HEK293 (cell line): ENCODE results near the gene SNRNP70.

ENCODE experiments used
- CTCF ChIA-PET: fragments of 350-600 bp; formaldehyde crosslinking; extraction: SDS; loops from one replicate; lab custom pipeline; 2021; ENCODE audit warnings: antibody characterized with exemption; lab: Yijun Ruan, JAX
- POLR2A ChIA-PET: fragments of 300-600 bp; formaldehyde crosslinking; extraction: SDS; loops from one replicate; lab custom pipeline; 2020; ENCODE audit warnings: antibody characterized with exemption, inconsistent platforms; lab: Yijun Ruan, JAX
- H3K27ac ChIP-seq: fragments of 200-500 bp; sonication (Bioruptor generic); 2 replicates; pipeline ENCODE4 v1.5.1; 2014; ENCODE audit warnings: low read depth, low read length, control low read depth, inconsistent platforms; ENCODE audit errors: extremely low read depth
- H3K36me3 ChIP-seq, 2 experiments: fragments of 200-500 bp in 1 of 2; sonication (Bioruptor generic) in 1 of 2; 1 replicate in 1 of 2; 2 replicates in 1 of 2; pipeline ENCODE4 v1.5.1; 2014 to 2017; ENCODE audit warnings: inconsistent platforms in 2 of 2, low read length in 2 of 2; ENCODE audit not compliant: control insufficient read depth in 2 of 2, insufficient read depth in 1 of 2
- H3K4me1 ChIP-seq: fragments of 200-500 bp; sonication (Bioruptor generic); 2 replicates; pipeline ENCODE4 v1.5.1; 2014; ENCODE audit warnings: mild to moderate bottlenecking, low read length, inconsistent platforms; ENCODE audit not compliant: control insufficient read depth, insufficient read depth
- H3K4me3 ChIP-seq: 2 replicates; pipeline ENCODE4 v1.5.1; 2011; ENCODE audit warnings: low read depth, mild to moderate bottlenecking, control low read depth, low read length, moderate library complexity
- H3K9me3 ChIP-seq: fragments of 200-500 bp; sonication (Bioruptor generic); 2 replicates; pipeline ENCODE4 v1.5.1; 2014; ENCODE audit warnings: low read depth, low read length, inconsistent platforms; ENCODE audit not compliant: control insufficient read depth, insufficient read depth
- BCL6B ChIP-seq: fragments of 450-650 bp; formaldehyde crosslinking; IDR thresholded peaks from 2 replicates; pipeline ENCODE4 v1.5.1; 2017; ENCODE audit warnings: missing biosample characterization, missing genetic modification characterization
- CTCF ChIP-seq: fragments of 450-650 bp; formaldehyde crosslinking; IDR thresholded peaks from 2 replicates; pipeline ENCODE4 v1.5.1; 2016; ENCODE audit warnings: missing biosample characterization, missing genetic modification characterization
- INSM2 ChIP-seq: fragments of 450-650 bp; formaldehyde crosslinking; IDR thresholded peaks from 2 replicates; pipeline ENCODE4 v1.5.1; 2016; ENCODE audit warnings: missing biosample characterization, missing genetic modification characterization
- KLF8 ChIP-seq: fragments of 450-650 bp; formaldehyde crosslinking; IDR thresholded peaks from 2 replicates; pipeline ENCODE4 v1.5.1; 2016; ENCODE audit warnings: missing biosample characterization, missing genetic modification characterization
- KLF9 ChIP-seq: fragments of 450-650 bp; formaldehyde crosslinking; IDR thresholded peaks from 2 replicates; pipeline ENCODE4 v1.5.1; 2016; ENCODE audit warnings: missing biosample characterization, missing genetic modification characterization, low read depth
- OVOL3 ChIP-seq: fragments of 450-650 bp; formaldehyde crosslinking; IDR thresholded peaks from 2 replicates; pipeline ENCODE4 v1.5.1; 2016; ENCODE audit warnings: missing biosample characterization, missing genetic modification characterization
- RBAK ChIP-seq: fragments of 450-650 bp; formaldehyde crosslinking; IDR thresholded peaks from 2 replicates; pipeline ENCODE4 v1.5.1; 2016; ENCODE audit warnings: missing biosample characterization, missing genetic modification characterization
- SCRT1 ChIP-seq: fragments of 450-650 bp; formaldehyde crosslinking; IDR thresholded peaks from 2 replicates; pipeline ENCODE4 v1.5.1; 2016; ENCODE audit warnings: missing biosample characterization, missing genetic modification characterization, borderline replicate concordance
- SP3 ChIP-seq: fragments of 450-650 bp; formaldehyde crosslinking; IDR thresholded peaks from 2 replicates; pipeline ENCODE4 v1.5.1; 2016; ENCODE audit warnings: missing biosample characterization, missing genetic modification characterization
- ZBTB1 ChIP-seq: fragments of 450-650 bp; formaldehyde crosslinking; IDR thresholded peaks from 2 replicates; pipeline ENCODE4 v1.5.1; 2016; ENCODE audit warnings: missing biosample characterization, missing genetic modification characterization
- ZBTB17 ChIP-seq: fragments of 450-650 bp; formaldehyde crosslinking; IDR thresholded peaks from 2 replicates; pipeline ENCODE4 v1.5.1; 2016; ENCODE audit warnings: missing biosample characterization, missing genetic modification characterization
- ZBTB20 ChIP-seq: fragments of 450-650 bp; formaldehyde crosslinking; IDR thresholded peaks from 2 replicates; pipeline ENCODE4 v1.5.1; 2016; ENCODE audit warnings: missing biosample characterization, missing genetic modification characterization
- ZBTB48 ChIP-seq: fragments of 450-650 bp; formaldehyde crosslinking; IDR thresholded peaks from 2 replicates; pipeline ENCODE4 v1.5.1; 2016; ENCODE audit warnings: missing biosample characterization, missing genetic modification characterization
- ZBTB7A ChIP-seq: fragments of 450-650 bp; formaldehyde crosslinking; IDR thresholded peaks from 2 replicates; pipeline ENCODE4 v1.5.1; 2016; ENCODE audit warnings: low read depth, missing biosample characterization, missing genetic modification characterization
- ZNF133 ChIP-seq: fragments of 450-650 bp; formaldehyde crosslinking; IDR thresholded peaks from 2 replicates; pipeline ENCODE4 v1.5.1; 2016; ENCODE audit warnings: missing biosample characterization, missing genetic modification characterization
- ZNF18 ChIP-seq: fragments of 450-650 bp; formaldehyde crosslinking; IDR thresholded peaks from 2 replicates; pipeline ENCODE4 v1.5.1; 2016; ENCODE audit warnings: missing biosample characterization, missing genetic modification characterization
- ZNF184 ChIP-seq: fragments of 450-650 bp; IDR thresholded peaks from 2 replicates; pipeline ENCODE4 v1.5.1; 2018; ENCODE audit warnings: missing biosample characterization, mild to moderate bottlenecking, missing genetic modification characterization
- ZNF274 ChIP-seq, 2 experiments: fragments of 200-500 bp in 1 of 2; fragments of 450-650 bp in 1 of 2; sonication (Bioruptor generic) in 1 of 2; formaldehyde crosslinking in 1 of 2; IDR thresholded peaks; 2 replicates each; pipeline versions ENCODE4 v1.5.1 to v1.6.1; 2014 to 2016; ENCODE audit warnings: borderline replicate concordance in 1 of 2, inconsistent platforms in 1 of 2, low read length in 1 of 2, missing biosample characterization in 1 of 2, missing genetic modification characterization in 1 of 2
- ZNF350 ChIP-seq: fragments of 450-650 bp; formaldehyde crosslinking; IDR thresholded peaks from 2 replicates; pipeline ENCODE4 v1.5.0; 2017; ENCODE audit warnings: missing biosample characterization, mild to moderate bottlenecking, missing genetic modification characterization
- ZNF404 ChIP-seq: fragments of 450-650 bp; formaldehyde crosslinking; IDR thresholded peaks from 2 replicates; pipeline ENCODE4 v1.5.1; 2017; ENCODE audit warnings: missing biosample characterization, missing genetic modification characterization
- ZNF514 ChIP-seq: fragments of 450-650 bp; formaldehyde crosslinking; IDR thresholded peaks from 2 replicates; pipeline ENCODE4 v1.5.1; 2016; ENCODE audit warnings: missing biosample characterization, missing genetic modification characterization
- ZNF561 ChIP-seq: fragments of 450-650 bp; IDR thresholded peaks from 2 replicates; pipeline ENCODE4 v1.5.1; 2018; ENCODE audit warnings: missing biosample characterization, missing genetic modification characterization, borderline replicate concordance
- ZNF600 ChIP-seq: fragments of 450-650 bp; formaldehyde crosslinking; IDR thresholded peaks from 2 replicates; pipeline ENCODE4 v1.5.1; 2016; ENCODE audit warnings: missing biosample characterization, missing genetic modification characterization
- ZNF664 ChIP-seq: fragments of 450-650 bp; formaldehyde crosslinking; IDR thresholded peaks from 2 replicates; pipeline ENCODE4 v1.5.1; 2016; ENCODE audit warnings: missing biosample characterization, missing genetic modification characterization
- ZXDB ChIP-seq: fragments of 450-650 bp; formaldehyde crosslinking; IDR thresholded peaks from 2 replicates; pipeline ENCODE4 v1.5.1; 2016; ENCODE audit warnings: missing biosample characterization, missing genetic modification characterization
- TF ChIP-seq, protein P1 (sequence below): fragments of 450-650 bp; formaldehyde crosslinking; IDR thresholded peaks from 2 replicates; pipeline ENCODE4 v1.5.1; 2016; ENCODE audit warnings: missing biosample characterization, missing genetic modification characterization, low read depth
- TF ChIP-seq, protein P2 (sequence below): fragments of 450-650 bp; formaldehyde crosslinking; IDR thresholded peaks from 2 replicates; pipeline ENCODE4 v1.5.1; 2017; ENCODE audit warnings: missing biosample characterization, missing genetic modification characterization

The SNRNP70 gene

GRCh38 chr19:49151267-49152118 lies 66.2 kb downstream of the SNRNP70 start:
- Histone ChIP-seq H3K36me3 (no peaks in the 10 kb centered on the region), H3K27ac (no peak overlapping the region), H3K4me1 (peaks cover 6% of the 10 kb centered on the region), H3K9me3 (no peaks in the 10 kb centered on the region), H3K4me3 (no peak overlapping the region)
- CTCF ChIA-PET: interaction anchor here (0.7 to 1.7 kb wide), 3 partner anchors 47 to 57 kb away, joined by 5 to 7 read pairs (median 5); no protein-coding TSS in a partner anchor
- POLR2A ChIA-PET: interaction anchor here (1.2 to 3.8 kb wide), 5 partner anchors 11 to 37 kb away, joined by 3 to 27 read pairs (median 17); partner anchors contain the start of gene LIN7B
- TF ChIP-seq ZXDB (no peak; the same call in 1 of the 2 replicates), ZNF514 (tag by site-specific recombination) (no peak), ZNF664 (tag by site-specific recombination) (0 out of 2 replicates have a peak, but pooled peaks have one; percentile 32), BCL6B (no peak), ZBTB17 (tag by site-specific recombination) (peak; percentile 69), SP3 (tag by site-specific recombination) (peak; percentile 95), SCRT1 (no peak), ZNF600 (no peak), ZNF133 (tag by site-specific recombination) (no peak), ZBTB48 (0 out of 2 replicates have a peak, but pooled peaks have one; percentile 17), ZNF561 (tag by site-specific recombination) (0 out of 2 replicates have a peak, but pooled peaks have one; percentile 41), INSM2 (tag by site-specific recombination) (no peak), ZNF274 (IDR thresholded peaks at IDR 0.05; ENCODE audit: low read length) (no peak), ZNF274 (tag by site-specific recombination; IDR thresholded peaks at IDR 0.05; ENCODE audit: borderline replicate concordance) (no peak), RBAK (tag by site-specific recombination) (no peak), KLF8 (tag by site-specific recombination) (peak; percentile 86), ZBTB1 (no peak), CTCF (tag by site-specific recombination) (no peak), ZNF184 (tag by site-specific recombination) (no peak), ZNF350 (no peak), ZBTB20 (tag by site-specific recombination) (peak; percentile 63), KLF9 (tag by site-specific recombination) (peak; percentile 98), ZBTB7A (0 out of 2 replicates have a peak, but pooled peaks have one; percentile 64), ZNF18 (tag by site-specific recombination) (no peak), ZNF404 (tag by site-specific recombination) (no peak), OVOL3 (tag by site-specific recombination) (no peak)
- TF ChIP-seq, protein P1, sequence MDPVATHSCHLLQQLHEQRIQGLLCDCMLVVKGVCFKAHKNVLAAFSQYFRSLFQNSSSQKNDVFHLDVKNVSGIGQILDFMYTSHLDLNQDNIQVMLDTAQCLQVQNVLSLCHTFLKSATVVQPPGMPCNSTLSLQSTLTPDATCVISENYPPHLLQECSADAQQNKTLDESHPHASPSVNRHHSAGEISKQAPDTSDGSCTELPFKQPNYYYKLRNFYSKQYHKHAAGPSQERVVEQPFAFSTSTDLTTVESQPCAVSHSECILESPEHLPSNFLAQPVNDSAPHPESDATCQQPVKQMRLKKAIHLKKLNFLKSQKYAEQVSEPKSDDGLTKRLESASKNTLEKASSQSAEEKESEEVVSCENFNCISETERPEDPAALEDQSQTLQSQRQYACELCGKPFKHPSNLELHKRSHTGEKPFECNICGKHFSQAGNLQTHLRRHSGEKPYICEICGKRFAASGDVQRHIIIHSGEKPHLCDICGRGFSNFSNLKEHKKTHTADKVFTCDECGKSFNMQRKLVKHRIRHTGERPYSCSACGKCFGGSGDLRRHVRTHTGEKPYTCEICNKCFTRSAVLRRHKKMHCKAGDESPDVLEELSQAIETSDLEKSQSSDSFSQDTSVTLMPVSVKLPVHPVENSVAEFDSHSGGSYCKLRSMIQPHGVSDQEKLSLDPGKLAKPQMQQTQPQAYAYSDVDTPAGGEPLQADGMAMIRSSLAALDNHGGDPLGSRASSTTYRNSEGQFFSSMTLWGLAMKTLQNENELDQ: no peak
- TF ChIP-seq, protein P2, sequence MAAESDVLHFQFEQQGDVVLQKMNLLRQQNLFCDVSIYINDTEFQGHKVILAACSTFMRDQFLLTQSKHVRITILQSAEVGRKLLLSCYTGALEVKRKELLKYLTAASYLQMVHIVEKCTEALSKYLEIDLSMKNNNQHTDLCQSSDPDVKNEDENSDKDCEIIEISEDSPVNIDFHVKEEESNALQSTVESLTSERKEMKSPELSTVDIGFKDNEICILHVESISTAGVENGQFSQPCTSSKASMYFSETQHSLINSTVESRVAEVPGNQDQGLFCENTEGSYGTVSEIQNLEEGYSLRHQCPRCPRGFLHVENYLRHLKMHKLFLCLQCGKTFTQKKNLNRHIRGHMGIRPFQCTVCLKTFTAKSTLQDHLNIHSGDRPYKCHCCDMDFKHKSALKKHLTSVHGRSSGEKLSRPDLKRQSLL (tag by site-specific recombination): peak; percentile 99
